HG03520 (cell line): Measurements from ENCODE around the gene DOK5.

ENCODE experiments used
- ATAC-seq: cut with Tn5 transposase; IDR thresholded peaks from one replicate; pipeline ENCODE4 v1.9.1; 2021; ENCODE audit warnings: mild to moderate bottlenecking, moderate library complexity; ENCODE audit not compliant: unreplicated experiment

DOK5 gene

GRCh38 chr20:54555150-54555549, 79.8 kb downstream of the DOK5 start:
- ATAC-seq = no peak

DNA sequence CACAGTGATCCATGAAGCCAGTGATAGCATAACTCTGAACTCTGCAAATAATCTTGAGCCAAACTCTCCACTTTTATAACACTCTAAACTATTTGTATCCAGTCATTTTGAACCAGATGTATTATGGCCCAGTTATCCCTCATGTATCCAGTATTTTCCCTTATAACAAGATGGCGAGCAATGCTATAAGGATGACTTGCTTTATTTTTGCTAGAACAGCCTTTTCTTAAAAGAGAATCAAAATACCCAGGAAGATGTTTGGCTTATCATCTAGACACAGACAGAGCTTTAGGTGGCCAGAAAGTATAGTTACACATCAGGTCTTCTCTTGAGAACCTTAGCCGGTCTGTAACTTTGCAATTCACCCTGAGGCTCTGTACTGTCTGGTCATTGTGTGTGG, 81.0 kb downstream of the DOK5 start:
- no peak for ATAC-seq

DNA sequence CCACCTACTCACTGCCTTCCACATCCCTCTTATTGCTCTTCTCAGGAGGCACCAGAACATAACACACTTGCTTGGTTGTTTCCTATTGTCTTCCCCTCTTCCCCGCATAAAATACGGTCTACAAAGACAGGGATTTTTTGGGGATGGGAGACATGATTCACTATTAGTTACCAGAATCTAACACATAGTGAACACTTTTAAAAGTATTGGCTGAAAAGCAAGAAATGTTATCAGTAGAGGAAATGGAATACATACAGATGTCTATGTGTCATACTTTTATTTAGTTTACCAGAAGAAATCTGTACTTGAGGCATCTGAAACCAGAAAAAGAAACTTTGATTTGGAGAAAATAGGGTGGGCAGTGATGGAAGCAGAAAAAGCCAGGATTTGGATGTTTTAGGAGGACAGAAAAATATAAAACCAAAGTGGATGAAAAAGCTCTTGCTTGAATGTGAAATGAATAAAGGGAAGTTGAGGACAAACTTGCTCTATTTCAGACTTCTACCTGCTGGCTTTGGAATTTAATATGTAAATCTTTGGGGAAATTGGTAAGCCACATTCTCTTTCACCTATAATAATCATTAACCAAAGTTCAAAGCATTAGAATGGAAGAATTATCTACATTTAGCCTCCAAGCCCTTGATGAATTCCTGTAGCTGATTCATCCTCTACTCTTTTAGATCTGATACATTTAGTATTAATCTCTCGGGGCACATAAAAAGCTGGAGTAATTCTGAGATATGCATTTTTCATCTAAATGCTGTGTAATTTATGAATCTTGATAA, 82.6 kb downstream of the DOK5 start:
- ATAC-seq = no peak

GRCh38 chr20:54559890-54560289, 84.5 kb downstream of the DOK5 start:
- no peak for ATAC-seq

- ATAC-seq = no peak
Measured at GRCh38 chr20:54560357-54560756, 85.0 kb downstream of the DOK5 start.

GRCh38 chr20:54565255-54565654, 89.9 kb downstream of the DOK5 start:
- no peak for ATAC-seq

GRCh38 chr20:54566031-54566688, 90.8 kb downstream of the DOK5 start:
- ATAC-seq = no peak

- no peak for ATAC-seq
Measured at GRCh38 chr20:54570561-54570960, 95.2 kb downstream of the DOK5 start.

DNA sequence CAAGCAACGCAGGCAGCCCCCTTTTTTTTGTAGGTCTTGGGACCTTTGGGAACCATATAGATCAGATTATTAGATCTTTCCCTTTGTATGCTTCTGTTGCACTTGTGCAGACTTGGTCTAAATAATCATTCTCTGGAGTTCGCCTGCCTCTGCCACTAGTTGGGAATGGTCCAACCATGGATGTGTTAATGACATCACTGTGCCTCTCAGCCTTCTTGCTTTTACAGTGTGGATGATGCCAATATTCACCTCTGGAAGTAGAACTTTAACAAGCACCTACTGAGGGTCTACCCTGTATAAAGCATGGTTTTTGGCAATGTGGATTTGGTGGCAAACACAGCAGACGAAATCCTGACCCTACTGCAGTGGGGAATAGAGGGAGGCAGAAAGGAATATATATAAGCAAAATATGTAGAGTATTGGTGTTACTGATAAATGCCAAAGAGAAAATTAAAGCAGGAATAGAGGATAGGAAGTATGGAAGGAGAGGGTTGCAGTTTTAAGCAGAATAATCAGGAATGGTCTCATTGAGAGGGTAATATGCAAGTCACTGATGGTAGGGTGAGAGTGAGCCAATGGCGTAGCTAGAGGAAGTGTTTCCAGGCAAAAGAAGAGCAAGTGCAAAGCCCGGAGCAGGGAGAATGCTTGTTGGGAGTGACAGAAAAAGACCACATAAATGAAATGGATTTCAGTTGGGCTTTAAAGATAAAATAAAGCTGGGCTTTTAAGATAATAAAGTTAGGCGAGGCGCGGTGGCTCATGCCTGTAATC, 97.5 kb downstream of the DOK5 start:
- no peak for ATAC-seq

GRCh38 chr20:54573838-54574237, 98.4 kb downstream of the DOK5 start:
- ATAC-seq = no peak

GRCh38 chr20:54576518-54576917, 101.1 kb downstream of the DOK5 start:
- no peak for ATAC-seq

GRCh38 chr20:54577637-54578036, 102.2 kb downstream of the DOK5 start:
- no peak for ATAC-seq

- no peak for ATAC-seq
Measured at GRCh38 chr20:54585217-54585616, 109.8 kb downstream of the DOK5 start.

GRCh38 chr20:54587408-54587807, 112.0 kb downstream of the DOK5 start:
- ATAC-seq = no peak

DNA sequence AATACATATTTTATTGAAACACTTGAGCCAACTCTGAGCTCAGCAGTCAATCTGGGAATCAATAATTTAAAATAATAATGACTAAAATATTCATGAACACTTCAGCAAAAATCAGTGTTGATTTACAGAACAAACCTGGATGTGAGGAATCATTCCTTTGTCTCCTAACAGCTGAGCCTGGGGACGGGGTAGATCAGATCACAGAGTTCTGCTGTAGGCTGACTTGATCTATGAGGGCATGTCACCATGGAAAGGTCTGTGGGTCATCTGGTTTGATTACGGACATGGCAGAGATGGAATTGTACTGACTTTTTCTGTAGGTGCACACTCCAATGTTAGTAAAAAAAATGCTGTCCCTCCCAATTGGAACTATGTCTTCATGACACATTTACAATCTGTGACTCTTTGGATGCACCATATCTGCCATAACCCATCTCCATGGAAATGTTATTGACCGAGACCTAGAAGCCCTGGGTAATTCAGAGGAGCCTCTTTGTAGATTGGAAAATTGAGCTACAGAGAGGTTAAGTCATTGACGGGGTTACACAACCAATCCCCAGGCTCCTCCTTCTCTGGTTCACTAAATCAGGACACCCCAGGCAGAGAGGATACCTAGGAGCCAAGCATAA, 114.1 kb downstream of the DOK5 start:
- ATAC-seq = no peak

GRCh38 chr20:54590856-54591255, 115.5 kb downstream of the DOK5 start:
- no peak for ATAC-seq

DNA sequence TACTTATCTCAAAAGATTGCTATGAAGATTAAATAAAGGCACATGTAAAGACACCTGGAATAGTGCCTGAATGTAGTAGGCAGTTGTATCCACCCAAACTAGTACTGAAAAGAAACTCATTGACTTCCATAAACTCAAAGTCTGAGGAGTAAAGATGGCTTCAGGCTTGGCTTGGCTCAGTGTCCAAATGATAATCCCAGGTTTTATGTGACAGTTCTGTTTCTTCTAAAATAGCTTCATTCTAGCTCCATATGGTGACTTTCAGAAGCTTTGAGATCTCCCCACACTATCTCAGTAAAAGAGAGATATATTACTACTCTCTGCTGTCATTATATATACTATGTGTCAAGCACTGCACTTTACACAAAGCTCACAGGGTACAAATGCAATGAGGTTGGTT, 121.3 kb downstream of the DOK5 start:
- no peak for ATAC-seq

GRCh38 chr20:54598352-54598751, 123.0 kb downstream of the DOK5 start:
- ATAC-seq = no peak

GRCh38 chr20:54600634-54601033, 125.2 kb downstream of the DOK5 start:
- no peak for ATAC-seq

DNA sequence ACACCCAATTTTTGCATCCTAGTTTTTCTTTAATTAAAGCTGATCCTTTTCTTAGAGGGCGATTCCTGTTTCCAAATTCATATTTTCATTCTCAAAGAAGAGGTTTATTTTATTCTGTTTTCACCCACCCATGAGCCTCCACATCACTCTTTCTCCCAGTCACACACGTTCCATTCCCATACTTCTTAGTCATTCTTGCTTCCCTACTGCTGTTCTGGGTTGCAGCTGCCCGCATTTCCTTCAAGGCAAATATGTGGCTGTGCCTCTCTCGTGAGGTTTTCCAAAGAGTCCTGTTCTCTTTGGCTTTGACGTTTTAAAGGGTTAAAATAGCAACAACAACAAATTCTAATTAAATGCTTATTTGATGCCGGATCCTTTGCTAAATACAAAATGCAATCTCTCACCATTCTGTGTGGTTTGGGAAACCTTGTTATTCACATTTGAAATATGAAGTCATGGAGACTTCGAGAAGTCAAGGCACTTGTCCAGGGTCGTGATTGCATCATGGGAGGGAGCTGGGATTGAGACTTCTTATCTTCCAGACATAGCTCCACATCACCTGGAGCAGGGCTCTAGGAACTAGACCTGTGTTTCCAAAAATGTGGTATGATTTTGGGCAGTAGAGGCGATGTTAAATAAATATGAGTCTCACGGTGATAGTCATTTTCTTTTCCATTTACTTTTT, 126.6 kb downstream of the DOK5 start:
- ATAC-seq = no peak

GRCh38 chr20:54605319-54605718, 129.9 kb downstream of the DOK5 start:
- ATAC-seq = no peak
